H9 (cell line): ENCODE measurements around the gene KCNAB1. TPM values are rescaled to one million over a fixed set of nuclear protein-coding genes. Genes with fewer than 3 reads are reported as not detected.

Experiments used
- DNase-seq: peaks from one replicate; pipeline ENCODE4 v3.0.0-alpha.2; 2017
- H2AFZ ChIP-seq: one replicate; pipeline ENCODE4 v1.6.1; 2013; ENCODE audit warnings: mild to moderate bottlenecking, low read length, control low read depth, moderate library complexity
- H2AK5ac ChIP-seq: 2 replicates; pipeline ENCODE4 v1.6.1; 2013; ENCODE audit warnings: low read length, control low read depth, mixed read lengths; ENCODE audit not compliant: insufficient read length
- H2BK120ac ChIP-seq: one replicate; pipeline ENCODE4 v1.6.1; 2013; ENCODE audit warnings: low read depth, mild to moderate bottlenecking, low read length, control low read depth, inconsistent platforms; ENCODE audit not compliant: poor library complexity, severe bottlenecking
- H2BK12ac ChIP-seq: 2 replicates; pipeline ENCODE4 v1.6.1; 2013; ENCODE audit warnings: low read length, control low read depth, mixed read lengths, low read depth; ENCODE audit not compliant: insufficient read length
- H2BK15ac ChIP-seq: 2 replicates; pipeline ENCODE4 v1.6.1; 2013; ENCODE audit warnings: low read depth, low read length, control low read depth
- H2BK20ac ChIP-seq: one replicate; pipeline ENCODE4 v1.6.1; 2013; ENCODE audit warnings: low read depth, mild to moderate bottlenecking, low read length, control low read depth, inconsistent platforms; ENCODE audit not compliant: poor library complexity, severe bottlenecking
- H2BK5ac ChIP-seq: 2 replicates; pipeline ENCODE4 v1.6.1; 2013; ENCODE audit warnings: low read length, control low read depth, mixed read lengths; ENCODE audit not compliant: insufficient read length
- H3K14ac ChIP-seq: 2 replicates; pipeline ENCODE4 v1.6.1; 2013; ENCODE audit warnings: low read length, control low read depth; ENCODE audit not compliant: insufficient read depth
- H3K18ac ChIP-seq: 2 replicates; pipeline ENCODE4 v1.6.1; 2013; ENCODE audit warnings: low read depth, mild to moderate bottlenecking, mixed read lengths, low read length, control low read depth; ENCODE audit not compliant: insufficient read length
- H3K23ac ChIP-seq: 2 replicates; pipeline ENCODE4 v1.6.1; 2013; ENCODE audit warnings: low read length, control low read depth, mixed read lengths, low read depth; ENCODE audit not compliant: insufficient read length
- H3K23me2 ChIP-seq: 2 replicates; pipeline ENCODE4 v1.6.1; 2013; ENCODE audit warnings: low read depth, mild to moderate bottlenecking, mixed read lengths, low read length, control low read depth; ENCODE audit not compliant: insufficient read length, poor library complexity, severe bottlenecking
- H3K27ac ChIP-seq: 2 replicates; pipeline ENCODE4 v1.5.1; 2013; ENCODE audit warnings: low read length, control low read depth, mixed read lengths, low read depth; ENCODE audit not compliant: insufficient read length
- H3K27me3 ChIP-seq: 2 replicates; pipeline ENCODE4 v1.6.1; 2013; ENCODE audit warnings: low read length, control low read depth, inconsistent platforms; ENCODE audit not compliant: insufficient read depth
- H3K4ac ChIP-seq: 2 replicates; pipeline ENCODE4 v1.6.1; 2013; ENCODE audit warnings: low read depth, mild to moderate bottlenecking, control low read depth, inconsistent platforms, low read length, moderate library complexity
- H3K4me1 ChIP-seq: 2 replicates; pipeline ENCODE4 v1.6.1; 2013; ENCODE audit warnings: low read length, control low read depth, inconsistent platforms; ENCODE audit not compliant: insufficient read depth
- H3K4me2 ChIP-seq: 2 replicates; pipeline ENCODE4 v1.6.1; 2013; ENCODE audit warnings: low read length, control low read depth, mixed read lengths; ENCODE audit not compliant: insufficient read length, insufficient read depth
- H3K56ac ChIP-seq: 2 replicates; pipeline ENCODE4 v1.6.1; 2013; ENCODE audit warnings: low read depth, mild to moderate bottlenecking, mixed read lengths, low read length, control low read depth; ENCODE audit not compliant: insufficient read length
- H3K79me1 ChIP-seq: 2 replicates; pipeline ENCODE4 v1.6.1; 2013; ENCODE audit warnings: low read depth, mild to moderate bottlenecking, moderate library complexity, low read length, control low read depth, inconsistent platforms; ENCODE audit not compliant: insufficient read depth, poor library complexity, severe bottlenecking
- H3K79me2 ChIP-seq: 2 replicates; pipeline ENCODE4 v1.6.1; 2013; ENCODE audit warnings: low read length, control low read depth, inconsistent platforms; ENCODE audit not compliant: insufficient read depth
- H3K9ac ChIP-seq: 2 replicates; pipeline ENCODE4 v1.6.1; 2013; ENCODE audit warnings: low read length, control low read depth, mixed read lengths; ENCODE audit not compliant: insufficient read length; ENCODE audit errors: extremely low read depth
- H3K9me3 ChIP-seq: one replicate; pipeline ENCODE4 v1.6.1; 2013; ENCODE audit warnings: low read depth, low read length, inconsistent platforms; ENCODE audit not compliant: control insufficient read depth
- H3T11ph ChIP-seq: one replicate; pipeline ENCODE4 v1.6.1; 2013; ENCODE audit warnings: mild to moderate bottlenecking, low read length, control low read depth, inconsistent platforms
- H4K20me1 ChIP-seq: one replicate; pipeline ENCODE4 v1.6.1; 2013; ENCODE audit not compliant: control insufficient read depth, insufficient read length, insufficient read depth
- H4K5ac ChIP-seq: 2 replicates; pipeline ENCODE4 v1.6.1; 2013; ENCODE audit warnings: low read depth, mild to moderate bottlenecking, mixed read lengths, low read length, control low read depth; ENCODE audit not compliant: insufficient read length
- H4K8ac ChIP-seq: replicated peaks from 2 replicates; pipeline ENCODE4 v1.6.1; 2013; ENCODE audit warnings: low read length, control low read depth, mixed read lengths, low read depth; ENCODE audit not compliant: insufficient read length
- H4K91ac ChIP-seq: 2 replicates; pipeline ENCODE4 v1.6.1; 2013; ENCODE audit warnings: low read depth, mild to moderate bottlenecking, moderate library complexity, mixed read lengths, low read length, control low read depth; ENCODE audit not compliant: insufficient read length
- H3K27ac Mint-ChIP-seq, 3 experiments: 2 replicates in 2 of 3; 3 replicates in 1 of 3; pipeline ENCODE4 v1.8.0; 2020 to 2021; ENCODE audit warnings: mixed read lengths in 3 of 3, mild to moderate bottlenecking in 1 of 3, moderate library complexity in 1 of 3
- H3K27me3 Mint-ChIP-seq: 2 replicates; pipeline ENCODE4 v1.8.0; 2021; ENCODE audit warnings: low read depth, mild to moderate bottlenecking, moderate library complexity, mixed read lengths
- H3K36me3 Mint-ChIP-seq, 3 experiments: 2 replicates in 2 of 3; 3 replicates in 1 of 3; pipeline ENCODE4 v1.8.0; 2020 to 2021; ENCODE audit warnings: low read depth in 3 of 3, mixed read lengths in 3 of 3; ENCODE audit not compliant: insufficient read depth in 1 of 3
- H3K4me1 Mint-ChIP-seq, 2 experiments: 2 replicates each; pipeline ENCODE4 v1.8.0; 2020; ENCODE audit warnings: mixed read lengths in 2 of 2
- H3K4me3 Mint-ChIP-seq, 2 experiments: 2 replicates in 1 of 2; 3 replicates in 1 of 2; pipeline ENCODE4 v1.8.0; 2020 to 2021; ENCODE audit warnings: mild to moderate bottlenecking in 2 of 2, mixed read lengths in 2 of 2, moderate library complexity in 1 of 2
- H3K9me3 Mint-ChIP-seq, 2 experiments: 2 replicates in 1 of 2; 3 replicates in 1 of 2; pipeline ENCODE4 v1.8.0; 2020; ENCODE audit warnings: mild to moderate bottlenecking in 2 of 2, mixed read lengths in 2 of 2, moderate library complexity in 1 of 2
- CTCF ChIP-seq: fragments of 200-600 bp; sonication (generic); conservative IDR thresholded peaks from 3 replicates; pipeline ENCODE4 v1.8.0; 2021; ENCODE audit warnings: antibody characterized with exemption, mild to moderate bottlenecking
- WGBS: extraction: QIAGEN DNeasy Blood & Tissue Kit; methylation state at CpG from one replicate; pipeline ENCODE4 v1.1.7; 2013; ENCODE audit warnings: missing lambda C conversion rate, low lambda C conversion rate, mixed read lengths; ENCODE audit not compliant: insufficient read length; ENCODE audit errors: extremely low coverage; 5-methylcytosine and 5-hydroxymethylcytosine counted together
- total RNA-seq: library from RNA; stranded (reverse); gene quantifications from 2 replicates; pipeline ENCODE4 v1.2.1, GENCODE V29; 2021

The KCNAB1 gene
- total RNA-seq, 1 experiment from 2014 or later: 3.7 TPM

DNA sequence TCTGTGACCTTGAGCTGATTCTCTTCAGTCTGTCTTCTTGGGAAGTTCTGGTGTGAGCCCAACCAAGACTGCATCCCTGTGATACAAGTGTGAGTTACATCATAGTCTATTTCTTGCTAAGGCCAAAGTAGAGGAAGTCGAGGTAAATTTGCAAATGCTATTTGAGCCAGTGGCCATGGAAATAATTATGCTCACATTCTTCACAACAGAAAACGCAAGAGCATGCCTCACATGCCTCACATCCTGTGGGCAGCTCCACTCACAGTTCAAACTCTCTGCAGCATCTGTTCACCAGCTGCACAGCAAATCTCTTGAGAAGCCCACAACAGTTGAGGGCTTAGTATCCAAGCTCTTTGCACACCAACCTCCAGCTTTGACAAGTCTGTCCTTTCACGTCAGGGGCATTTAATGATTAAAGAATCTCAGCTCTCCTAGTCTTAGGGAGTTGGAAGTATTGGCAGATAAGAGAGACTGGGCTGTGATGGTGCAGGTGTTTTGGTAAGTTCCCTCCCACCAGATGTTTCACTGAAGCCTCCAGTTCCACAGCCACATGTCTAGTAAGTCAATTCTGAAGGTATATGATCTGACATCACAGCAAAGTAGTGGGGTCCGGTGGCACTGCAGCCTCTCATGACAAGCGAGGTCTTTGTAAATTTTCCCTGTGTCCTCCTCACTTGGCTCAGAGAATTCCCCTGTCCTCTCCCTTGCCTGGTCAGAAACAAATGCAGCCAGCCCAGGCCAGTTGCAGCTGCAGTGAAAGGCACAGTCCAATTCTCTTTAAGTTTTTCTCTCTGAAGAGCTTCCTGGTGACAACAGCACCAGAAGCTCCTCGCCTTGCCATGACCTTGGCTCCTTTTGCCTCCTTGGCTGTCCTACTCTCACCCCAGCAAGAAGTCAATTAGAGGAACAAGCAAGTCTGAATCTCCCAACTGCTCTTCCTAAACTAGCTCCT lies 268.4 kb downstream of the KCNAB1 start:
- Mint-ChIP-seq H3K4me3 (no peak overlapping the region), H3K27ac (no peak overlapping the region; a peak in 1 of 7 replicates), H3K27me3 (no peaks in the 10 kb centered on the region; the same call in 1 of the 2 replicates), H3K9me3 (no peaks in the 10 kb centered on the region), H3K36me3 (no peaks in the 10 kb centered on the region), H3K4me1 (peaks cover 3% of the 10 kb centered on the region in 2 experiments; a peak in 1 of 4 replicates)
- Histone ChIP-seq H3K14ac (no peak overlapping the region), H3K9me3 (no peaks in the 10 kb centered on the region), H2BK20ac (no peak overlapping the region), H4K91ac (no peak overlapping the region), H3K27me3 (no peaks in the 10 kb centered on the region), H3K27ac (no peak overlapping the region), H3K23me2 (no peaks in the 10 kb centered on the region), H3K79me2 (no peaks in the 10 kb centered on the region), H3K9ac (no peak overlapping the region), H2BK12ac (no peak overlapping the region), H2BK5ac (no peak overlapping the region), H3K79me1 (no peaks in the 10 kb centered on the region), H3K4me2 (no peak overlapping the region), H3K56ac (no peak overlapping the region), H2BK120ac (no peak overlapping the region), H4K20me1 (no peaks in the 10 kb centered on the region), H4K8ac (no peak overlapping the region), H4K5ac (no peak overlapping the region), H2BK15ac (no peak overlapping the region), H3K23ac (no peak overlapping the region), H2AFZ (no peak overlapping the region), H3T11ph (no peak overlapping the region), H3K4ac (no peak overlapping the region), H3K4me1 (no peaks in the 10 kb centered on the region), H2AK5ac (no peak overlapping the region), H3K18ac (no peak overlapping the region)
- no peak for DNase-seq
- no CpG with 5 or more reads among the region's 6 CpGs for WGBS
- TF ChIP-seq CTCF: no peak
